Measurements from ENCODE around the gene RNF213. TPM values are rescaled to one million over a fixed set of nuclear protein-coding genes. Genes with fewer than 3 reads are reported as not detected.

Gene RNF213
- total RNA-seq, 1 experiment from 2014 or later = 70.5 TPM

GRCh38 chr17:80358861-80359260 lies 98.2 kb downstream of the RNF213 start:
- ChIA-PET CTCF (no interaction called here), POLR2A (no interaction called here)
- no peak for ATAC-seq
- Mint-ChIP-seq H3K27ac (no peak overlapping the region), H3K4me1 (no peaks in the 10 kb centered on the region), H3K36me3 (peaks cover 68% of the 10 kb centered on the region), H3K4me3 (no peak overlapping the region), H3K27me3 (ENCODE audit: low read depth) (no peaks in the 10 kb centered on the region), H3K9me3 (peaks cover 9% of the 10 kb centered on the region)
- DNase-seq (ENCODE audit: low spot score) = no peak
- TF ChIP-seq FOXJ3 (CRISPR knock-in tag; IDR thresholded peaks at IDR 0.05; ENCODE audit: borderline replicate concordance) (no peak), ELF4 (CRISPR knock-in tag; IDR thresholded peaks at IDR 0.05; ENCODE audit: low read depth) (no peak), NR1H2 (CRISPR knock-in tag; IDR thresholded peaks at IDR 0.05) (no peak), ZNF263 (CRISPR knock-in tag; IDR thresholded peaks at IDR 0.05; ENCODE audit: low read depth) (no peak), OVOL2 (CRISPR knock-in tag; IDR thresholded peaks at IDR 0.05; ENCODE audit: borderline replicate concordance) (no peak), CBFB (CRISPR knock-in tag; IDR thresholded peaks at IDR 0.05; ENCODE audit: low read depth) (no peak), RELA (CRISPR knock-in tag; IDR thresholded peaks at IDR 0.05; ENCODE audit: borderline replicate concordance) (no peak), NFE2L1 (CRISPR knock-in tag; IDR thresholded peaks at IDR 0.05) (no peak), ZNF281 (CRISPR knock-in tag; IDR thresholded peaks at IDR 0.05) (no peak), ZNF532 (CRISPR knock-in tag; IDR thresholded peaks at IDR 0.05; ENCODE audit: borderline replicate concordance) (no peak), PREB (CRISPR knock-in tag; IDR thresholded peaks at IDR 0.05; ENCODE audit: borderline replicate concordance) (no peak), CREM (CRISPR knock-in tag; IDR thresholded peaks at IDR 0.05) (no peak), ATF1 (CRISPR knock-in tag; IDR thresholded peaks at IDR 0.05) (no peak)

- Mint-ChIP-seq H3K9me3 (peaks cover 9% of the 10 kb centered on the region), H3K4me3 (no peak overlapping the region), H3K4me1 (no peaks in the 10 kb centered on the region), H3K27ac (no peak overlapping the region), H3K27me3 (ENCODE audit: low read depth) (no peaks in the 10 kb centered on the region), H3K36me3 (peaks cover 67% of the 10 kb centered on the region)
- TF ChIP-seq MYBL2 (CRISPR knock-in tag; IDR thresholded peaks at IDR 0.05) (no peak), SOX15 (CRISPR knock-in tag; IDR thresholded peaks at IDR 0.05) (no peak), MAX (CRISPR knock-in tag; IDR thresholded peaks at IDR 0.05) (no peak), CDX4 (CRISPR knock-in tag; IDR thresholded peaks at IDR 0.05; ENCODE audit: borderline replicate concordance) (no peak), ELF4 (CRISPR knock-in tag; IDR thresholded peaks at IDR 0.05; ENCODE audit: low read depth) (no peak)
- DNase-seq (ENCODE audit: low spot score) = no peak
- ChIA-PET CTCF (interaction anchor here (1.2 kb wide), 1 partner anchor 163 kb away, joined by 4 read pairs; no protein-coding TSS in a partner anchor), POLR2A (no interaction called here)
- ATAC-seq = no peak
These were observed 98.9 kb downstream of the RNF213 start for GRCh38 chr17:80359422-80360110.

All from WTC11 (cell line).